Keratinocyte (primary cell): ENCODE data around the gene SMAD5. TPM values are rescaled to one million over a fixed set of nuclear protein-coding genes. Genes with fewer than 3 reads are reported as not detected.
A peak's percentile ranks its signal among the peaks of the same experiment; 100 is the strongest.

Experiments used
- DNase-seq: peaks from one replicate; pipeline ENCODE4 v3.0.0-alpha.2; 2011; ENCODE audit warnings: low read depth, missing footprints, low spot score
- FAIRE-seq: peaks from 2 replicates; lab custom pipeline; 2011; peaks lifted over from hg19 to GRCh38; lab: Jason Lieb, UNC
- H2AFZ ChIP-seq: 2 replicates; pipeline ENCODE4 v1.6.0; 2012; ENCODE audit warnings: low read length, control low read depth, inconsistent platforms; ENCODE audit not compliant: control insufficient read depth
- H3K27ac ChIP-seq: 2 replicates; pipeline ENCODE4 v1.5.1; 2011; ENCODE audit warnings: low read length; ENCODE audit not compliant: control insufficient read depth, insufficient read depth
- H3K27me3 ChIP-seq: 3 replicates; pipeline ENCODE4 v1.6.0; 2011; ENCODE audit warnings: low read length; ENCODE audit not compliant: control insufficient read depth, insufficient read depth; ENCODE audit errors: extremely low read depth
- H3K36me3 ChIP-seq, 2 experiments: 2 replicates in 1 of 2; 3 replicates in 1 of 2; pipeline ENCODE4 v1.5.1; 2011; ENCODE audit warnings: low read length in 2 of 2, mild to moderate bottlenecking in 1 of 2; ENCODE audit not compliant: control insufficient read depth in 2 of 2, insufficient read depth in 2 of 2; ENCODE audit errors: extremely low read depth in 1 of 2
- H3K4me1 ChIP-seq: 3 replicates; pipeline ENCODE4 v1.5.1; 2011; ENCODE audit warnings: low read length; ENCODE audit not compliant: control insufficient read depth, insufficient read depth; ENCODE audit errors: extremely low read depth
- H3K4me2 ChIP-seq: 3 replicates; pipeline ENCODE4 v1.6.0; 2011; ENCODE audit warnings: low read depth, low read length; ENCODE audit not compliant: control insufficient read depth, insufficient read depth; ENCODE audit errors: extremely low read depth
- H3K4me3 ChIP-seq, 3 experiments: fragments of 200-600 bp in 1 of 3; sonication (generic) in 1 of 3; 2 replicates in 2 of 3; 3 replicates in 1 of 3; pipeline ENCODE4 v1.5.1; 2011 to 2016; ENCODE audit warnings: low read length in 3 of 3, mild to moderate bottlenecking in 3 of 3, control low read depth in 2 of 3, inconsistent platforms in 1 of 3, low read depth in 1 of 3, mixed read lengths in 1 of 3, mixed run types in 1 of 3, moderate library complexity in 1 of 3; ENCODE audit not compliant: control insufficient read depth in 2 of 3, insufficient read depth in 2 of 3; ENCODE audit errors: extremely low read depth in 1 of 3
- H3K79me2 ChIP-seq: 2 replicates; pipeline ENCODE4 v1.6.0; 2012; ENCODE audit warnings: low read length; ENCODE audit not compliant: control insufficient read depth, insufficient read depth
- H3K9ac ChIP-seq: 3 replicates; pipeline ENCODE4 v1.6.0; 2011; ENCODE audit warnings: low read length; ENCODE audit not compliant: control insufficient read depth, insufficient read depth; ENCODE audit errors: extremely low read depth
- H3K9me1 ChIP-seq: 3 replicates; pipeline ENCODE4 v1.6.0; 2011; ENCODE audit warnings: low read length; ENCODE audit not compliant: control insufficient read depth, insufficient read depth; ENCODE audit errors: extremely low read depth
- H3K9me3 ChIP-seq: 2 replicates; pipeline ENCODE4 v1.5.1; 2012; ENCODE audit warnings: low read depth, low read length; ENCODE audit not compliant: control insufficient read depth
- H4K20me1 ChIP-seq: 3 replicates; pipeline ENCODE4 v1.6.0; 2011; ENCODE audit warnings: low read length; ENCODE audit not compliant: control insufficient read depth, insufficient read depth; ENCODE audit errors: extremely low read depth
- CTCF ChIP-seq, 3 experiments: IDR thresholded peaks in 1 of 3; conservative IDR thresholded peaks in 1 of 3; optimal IDR thresholded peaks in 1 of 3; 2 replicates in 2 of 3; 3 replicates in 1 of 3; pipeline versions ENCODE3 to v1.5.1; 2011; ENCODE audit warnings: low read length in 3 of 3, mild to moderate bottlenecking in 3 of 3, moderate library complexity in 2 of 3, control low read depth in 1 of 3, inconsistent platforms in 1 of 3; ENCODE audit not compliant: insufficient read depth in 2 of 3; ENCODE audit errors: extremely low read depth in 1 of 3
- EZH2 ChIP-seq: IDR thresholded peaks from one replicate; pipeline ENCODE4 v1.6.1; 2012; ENCODE audit warnings: inconsistent platforms, mild to moderate bottlenecking, low read length, moderate library complexity
- dilution Hi-C: fragments of 300-500 bp; cut with MboI; formaldehyde crosslinking; loops from one replicate; pipeline ENCODE4 v1.7.0; 2020; ENCODE audit warnings: low sequenced_read_pairs; ENCODE audit not compliant: extremely low pct_ligation_motif_present
- polyA plus RNA-seq, 5 experiments: library from polyadenylated mRNA; depleted of rRNA in 3 of 5; stranded (reverse) in 3 of 5; stranded (forward) in 1 of 5; unstranded in 1 of 5; fragments of >200 nt; gene quantifications; 1 replicate in 1 of 5; 2 replicates in 3 of 5; 3 replicates in 1 of 5; pipeline versions ENCODE4 v1.2.1 to v1.2.3, GENCODE V29; 2011 to 2012; ENCODE audit warnings: missing spikeins in 2 of 5, low read depth in 1 of 5, low replicate concordance in 1 of 5

Gene SMAD5
- polyA plus RNA-seq, 1 donor (not counting 4 experiments of a cell fraction or from before 2014, with no cell fraction given) = 72.1 TPM

- Histone ChIP-seq H3K27me3 (no peaks in the 10 kb centered on the region), H3K27ac (no peak overlapping the region), H3K36me3 (no peaks in the 10 kb centered on the region), H4K20me1 (no peaks in the 10 kb centered on the region), H3K9ac (no peak overlapping the region), H3K9me3 (no peaks in the 10 kb centered on the region), H3K79me2 (no peaks in the 10 kb centered on the region), H2AFZ (no peak overlapping the region), H3K9me1 (no peaks in the 10 kb centered on the region), H3K4me2 (no peak overlapping the region), H3K4me3 (no peak overlapping the region), H3K4me1 (peaks cover 9% of the 10 kb centered on the region)
- DNase-seq (no peak), FAIRE-seq (no peak)
- dilution Hi-C loops = no loop called here
- TF ChIP-seq CTCF (optimal IDR thresholded peaks at IDR 0.05 in 1 of 3, IDR thresholded peaks at IDR 0.05 in 1 of 3, conservative IDR thresholded peaks at IDR 0.05 in 1 of 3; ENCODE audit: extremely low read depth in 1 of 3, insufficient read depth in 2 of 3, low read length in 3 of 3) = no peak
- TF ChIP-seq EZH2 = no peak
These were observed 45.7 kb upstream of the SMAD5 start for GRCh38 chr5:136086783-136087566.

- Histone ChIP-seq H3K27ac (no peak overlapping the region), H3K9me1 (no peaks in the 10 kb centered on the region), H3K36me3 (no peaks in the 10 kb centered on the region), H3K79me2 (no peaks in the 10 kb centered on the region), H3K4me1 (peaks cover 7% of the 10 kb centered on the region), H3K9ac (no peak overlapping the region), H3K27me3 (no peaks in the 10 kb centered on the region), H3K4me3 (no peak overlapping the region), H3K4me2 (peak overlapping the region; percentile 25), H4K20me1 (no peaks in the 10 kb centered on the region), H3K9me3 (no peaks in the 10 kb centered on the region), H2AFZ (peak overlapping the region; percentile 10)
- FAIRE-seq = no peak
- dilution Hi-C loops = no loop called here
- DNase-seq = no peak
- TF ChIP-seq CTCF (optimal IDR thresholded peaks at IDR 0.05 in 1 of 3, IDR thresholded peaks at IDR 0.05 in 1 of 3, conservative IDR thresholded peaks at IDR 0.05 in 1 of 3; ENCODE audit: extremely low read depth in 1 of 3, insufficient read depth in 2 of 3, low read length in 3 of 3) = no peak
- TF ChIP-seq EZH2 = no peak
These were observed 44.4 kb upstream of the SMAD5 start for GRCh38 chr5:136087961-136088871.
